ENCODE measurements around the gene SST. TPM values are rescaled to one million over a fixed set of nuclear protein-coding genes. Genes with fewer than 3 reads are reported as not detected.
A peak's percentile ranks its signal among the peaks of the same experiment; 100 is the strongest.

The SST gene
- total and polyA plus RNA-seq, 2 of the 13 experiments (the other 11 are each of a cell fraction or from before 2014, with no cell fraction given): not detected

- TF ChIP-seq ZNF614 (CRISPR knock-in tag; IDR thresholded peaks at IDR 0.05; ENCODE audit: borderline replicate concordance): peak; percentile 81; the same call in 1 of the 2 replicates
- TF ChIP-seq ZNF382 (CRISPR knock-in tag; IDR thresholded peaks at IDR 0.05; ENCODE audit: borderline replicate concordance): peak; percentile 24; the same call in 1 of the 2 replicates
- TF ChIP-seq IRX3 (CRISPR knock-in tag; IDR thresholded peaks at IDR 0.05; ENCODE audit: borderline replicate concordance, low read depth): peak; percentile 93; the same call in 1 of the 2 replicates
- TF ChIP-seq ZNF451 (CRISPR knock-in tag; IDR thresholded peaks at IDR 0.05): 0 out of 2 replicates have a peak, but pooled peaks have one; percentile 79
- peak; percentile 35; the same call in 1 of the 2 replicates for TF ChIP-seq ZNF556 (CRISPR knock-in tag; IDR thresholded peaks at IDR 0.05; ENCODE audit: borderline replicate concordance)
- no peak for TF ChIP-seq ZNF570 (CRISPR knock-in tag; IDR thresholded peaks at IDR 0.05; ENCODE audit: borderline replicate concordance)
- peak; percentile 98 for TF ChIP-seq MAF1 (CRISPR knock-in tag; IDR thresholded peaks at IDR 0.05; ENCODE audit: borderline replicate concordance)
- peak; percentile 51; the same call in 1 of the 2 replicates for TF ChIP-seq FOXJ3 (CRISPR knock-in tag; IDR thresholded peaks at IDR 0.05; ENCODE audit: borderline replicate concordance)
- TF ChIP-seq NRL (CRISPR knock-in tag; IDR thresholded peaks at IDR 0.05; ENCODE audit: borderline replicate concordance): peak; percentile 93
- no peak for TF ChIP-seq CTCF (CRISPR knock-in tag; IDR thresholded peaks at IDR 0.05)
- no peak for TF ChIP-seq ZNF282 (IDR thresholded peaks at IDR 0.05; ENCODE audit: partially characterized antibody)
- TF ChIP-seq SETDB1 (CRISPR knock-in tag; IDR thresholded peaks at IDR 0.05; ENCODE audit: borderline replicate concordance): no peak
- peak; percentile 89; the same call in 1 of the 2 replicates for TF ChIP-seq ZNF772 (CRISPR knock-in tag; IDR thresholded peaks at IDR 0.05)
- TF ChIP-seq EHMT2 (IDR thresholded peaks at IDR 0.05; ENCODE audit: borderline replicate concordance, low read depth, low read length): peak; percentile 98
- TF ChIP-seq KLF6 (CRISPR knock-in tag; IDR thresholded peaks at IDR 0.05): peak; percentile 99
- no peak for TF ChIP-seq AGO2 (optimal IDR thresholded peaks at IDR 0.05; ENCODE audit: low read depth, low read length)
- peak; percentile 63 for TF ChIP-seq FOXP4 (CRISPR knock-in tag; IDR thresholded peaks at IDR 0.05)
- TF ChIP-seq DMAP1 (CRISPR knock-in tag; IDR thresholded peaks at IDR 0.05): peak; percentile 52; the same call in 1 of the 2 replicates
- no peak for TF ChIP-seq RBM22 (optimal IDR thresholded peaks at IDR 0.05; ENCODE audit: low read length)
- TF ChIP-seq TOPORS (CRISPR knock-in tag; IDR thresholded peaks at IDR 0.05): peak; percentile 90
- peak; percentile 95; the same call in 1 of the 2 replicates for TF ChIP-seq RFXANK (CRISPR knock-in tag; IDR thresholded peaks at IDR 0.05)
- no peak for TF ChIP-seq ATF7 (IDR thresholded peaks at IDR 0.05)
- no peak for TF ChIP-seq ATF7 (CRISPR knock-in tag; IDR thresholded peaks at IDR 0.05)
These were observed at the start of gene SST (continued) for GRCh38 chr3:187669675-187670504.

All from HepG2 (cell line).